ENCODE data around the gene PFN3.

The PFN3 gene

GRCh38 chr5:177404641-177405179 lies 4.2 kb upstream of the PFN3 start:
- TF ChIP-seq CTCF (IDR thresholded peaks at IDR 0.05; ENCODE audit: borderline replicate concordance, extremely low read depth, low read length, poor library complexity, severe bottlenecking) (no peak), EZH2 (IDR thresholded peaks at IDR 0.05; ENCODE audit: borderline replicate concordance, low read depth, low read length, severe bottlenecking) (no peak)
- H3K4me1 ChIP-seq (ENCODE audit: insufficient read depth, low read length) = peaks cover 19% of the 10 kb centered on the region
- H3K79me2 ChIP-seq (ENCODE audit: insufficient read depth, low read length) = no peaks in the 10 kb centered on the region
- no peaks in the 10 kb centered on the region for H3K36me3 ChIP-seq (ENCODE audit: insufficient read depth, low read length)
- H4K20me1 ChIP-seq (ENCODE audit: insufficient read depth, low read length) = peaks cover 32% of the 10 kb centered on the region
- ATAC-seq (ENCODE audit: insufficient read depth, low read depth) = no peak
- H3K9me3 ChIP-seq (ENCODE audit: insufficient read depth, low read length, severe bottlenecking) = no peaks in the 10 kb centered on the region
- no peak for DNase-seq
- no peak overlapping the region for H2AFZ ChIP-seq (ENCODE audit: low read depth, low read length)
- no peak overlapping the region for H3K27ac ChIP-seq (ENCODE audit: low read length)
- H3K4me3 ChIP-seq (ENCODE audit: low read depth in 1 of 2, low read length in 2 of 2) = peak overlapping the region in 1 of 2 experiments; percentile 47; a peak in 2 of 4 replicates
- H3K27me3 ChIP-seq (ENCODE audit: insufficient read depth, low read length, poor library complexity) = peaks cover 54% of the 10 kb centered on the region
- H3K9ac ChIP-seq (ENCODE audit: low read depth, low read length) = peak overlapping the region; percentile 42; the same call in 1 of the 2 replicates
- H3K4me2 ChIP-seq (ENCODE audit: insufficient read depth, low read length) = peak overlapping the region; percentile 81

- DNase-seq = peak; percentile 75
- Histone ChIP-seq H3K4me1 (ENCODE audit: insufficient read depth, low read length) (peaks cover 19% of the 10 kb centered on the region), H3K36me3 (ENCODE audit: insufficient read depth, low read length) (no peaks in the 10 kb centered on the region), H3K9ac (ENCODE audit: low read depth, low read length) (peak overlapping the region; percentile 42; the same call in 1 of the 2 replicates), H3K4me3 (ENCODE audit: low read depth in 1 of 2, low read length in 2 of 2) (peak overlapping the region in 1 of 2 experiments; percentile 47; a peak in 2 of 4 replicates), H3K27ac (ENCODE audit: low read length) (no peak overlapping the region), H3K9me3 (ENCODE audit: insufficient read depth, low read length, severe bottlenecking) (no peaks in the 10 kb centered on the region), H3K27me3 (ENCODE audit: insufficient read depth, low read length, poor library complexity) (peaks cover 54% of the 10 kb centered on the region), H3K4me2 (ENCODE audit: insufficient read depth, low read length) (peak overlapping the region; percentile 81), H2AFZ (ENCODE audit: low read depth, low read length) (peak overlapping the region; percentile 47; the same call in 1 of the 2 replicates), H3K79me2 (ENCODE audit: insufficient read depth, low read length) (no peaks in the 10 kb centered on the region), H4K20me1 (ENCODE audit: insufficient read depth, low read length) (peaks cover 32% of the 10 kb centered on the region)
- ATAC-seq (ENCODE audit: insufficient read depth, low read depth) = peak; percentile 85
- TF ChIP-seq CTCF (IDR thresholded peaks at IDR 0.05; ENCODE audit: borderline replicate concordance, extremely low read depth, low read length, poor library complexity, severe bottlenecking) = peak; percentile 69
- TF ChIP-seq EZH2 (IDR thresholded peaks at IDR 0.05; ENCODE audit: borderline replicate concordance, low read depth, low read length, severe bottlenecking) = peak; percentile 94
Measured at GRCh38 chr5:177403792-177404640, 3.6 kb upstream of the PFN3 start.

- Histone ChIP-seq H3K9me3 (ENCODE audit: insufficient read depth, low read length, severe bottlenecking) (no peaks in the 10 kb centered on the region), H3K4me2 (ENCODE audit: insufficient read depth, low read length) (peak overlapping the region; percentile 81), H3K4me1 (ENCODE audit: insufficient read depth, low read length) (peaks cover 19% of the 10 kb centered on the region), H3K27ac (ENCODE audit: low read length) (no peak overlapping the region), H2AFZ (ENCODE audit: low read depth, low read length) (no peak overlapping the region), H3K79me2 (ENCODE audit: insufficient read depth, low read length) (no peaks in the 10 kb centered on the region), H4K20me1 (ENCODE audit: insufficient read depth, low read length) (peaks cover 33% of the 10 kb centered on the region), H3K36me3 (ENCODE audit: insufficient read depth, low read length) (no peaks in the 10 kb centered on the region), H3K27me3 (ENCODE audit: insufficient read depth, low read length, poor library complexity) (peaks cover 54% of the 10 kb centered on the region), H3K4me3 (ENCODE audit: low read depth in 1 of 2, low read length in 2 of 2) (peak overlapping the region in 1 of 2 experiments; percentile 47; a peak in 1 of 4 replicates), H3K9ac (ENCODE audit: low read depth, low read length) (peak overlapping the region; percentile 42; the same call in 1 of the 2 replicates)
- peak; percentile 15 for ATAC-seq (ENCODE audit: insufficient read depth, low read depth)
- no peak for TF ChIP-seq CTCF (IDR thresholded peaks at IDR 0.05; ENCODE audit: borderline replicate concordance, extremely low read depth, low read length, poor library complexity, severe bottlenecking)
- peak; percentile 21 for TF ChIP-seq EZH2 (IDR thresholded peaks at IDR 0.05; ENCODE audit: borderline replicate concordance, low read depth, low read length, severe bottlenecking)
- no peak for DNase-seq
Measured at GRCh38 chr5:177403102-177403791, 2.8 kb upstream of the PFN3 start.
